Pancreas (tissue), 10 donors: ENCODE results near the gene OR7G2. TPM values are rescaled to one million over a fixed set of nuclear protein-coding genes. Genes with fewer than 3 reads are reported as not detected.

Experiments
- ATAC-seq, 4 donors: fragments of 200-7000 bp; cut with Tn5 transposase; one replicate each; pipeline versions ENCODE4 v1.8.0 to v1.9.1; 2020; ENCODE audit warnings: mild to moderate bottlenecking in 4 of 4, moderate library complexity in 4 of 4
- DNase-seq, 6 donors: peaks; one replicate each; pipeline ENCODE4 v3.0.0-alpha.2; 2020
- FAIRE-seq: peaks from 2 replicates; lab custom pipeline; 2012; peaks lifted over from hg19 to GRCh38; lab: Jason Lieb, UNC
- H3K27ac ChIP-seq, 4 donors: fragments of 200-600 bp; sonication (generic); 1 replicate in 3 of 4; 2 replicates in 1 of 4; pipeline versions ENCODE4 v1.5.0 to v1.8.0; 2020
- H3K27me3 ChIP-seq, 4 donors: fragments of 200-600 bp; one replicate each; pipeline ENCODE4 v1.8.0; 2021
- H3K36me3 ChIP-seq, 3 donors: fragments of 200-600 bp; sonication (generic) in 1 of 3; one replicate each; pipeline versions ENCODE4 v1.5.0 to v1.8.0; 2020 to 2021
- H3K4me1 ChIP-seq, 3 donors: fragments of 200-600 bp; one replicate each; pipeline ENCODE4 v1.8.0; 2021
- H3K4me3 ChIP-seq, 4 donors: fragments of 200-600 bp; sonication (generic) in 2 of 4; one replicate each; pipeline versions ENCODE4 v1.5.0 to v1.8.0; 2020 to 2021
- H3K9me3 ChIP-seq, 4 donors: fragments of 200-600 bp; one replicate each; pipeline ENCODE4 v1.8.0; 2021
- WGBS, 2 donors: extraction: QIAGEN DNeasy Blood & Tissue Kit; methylation state at CpG; one replicate each; pipeline ENCODE4 v1.1.7; 2013; 5-methylcytosine and 5-hydroxymethylcytosine counted together
- intact Hi-C, 3 donors: fragments of 100-400 bp; cut with DNase I; formaldehyde crosslinking; loops; one replicate each; pipeline versions ENCODE4 v1.11.1 to v1.14.2; 2022
- polyA plus RNA-seq, 2 donors: library from polyadenylated mRNA; stranded (reverse); fragments of 200-250 nt; gene quantifications; one replicate each; pipeline ENCODE4 v1.2.3, GENCODE V29; 2013
- total RNA-seq, 6 donors: library from RNA; stranded (reverse); fragmentation: NEBNext Ultra II Directional in 4 of 6; extraction: Animal tissue kit (Norgen Biotek cat#: 25700) in 4 of 6; gene quantifications; one replicate each; pipeline versions ENCODE4 v1.2.1 to v1.2.4, GENCODE V29; 2021 to 2023
- TF ChIP-seq, protein P1 (sequence below), 4 donors: fragments of 200-600 bp; sonication (generic) in 3 of 4; IDR thresholded peaks; one replicate each; pipeline versions ENCODE4 v1.5.0 to v1.8.0; 2021; ENCODE audit warnings: antibody characterized with exemption in 4 of 4
- donor health status: healthy with polysubstance abuse.
- donor health status: DM: no; HTN: no; CAD: no; lungs with moderate emphysema.
- donor health status: DM: no; HTN: no; CAD: no.
- donor health status: control.
- donor health status: control.
- donor health status: Bipolar disorder and iron deficiency.
- donor health status: DM: yes; HTN: yes; CAD: no.
- donor health status: DM: no; HTN: no; CAD: no.
- donor health status: DM: no; HTN: no; CAD: no.
- donor health status: DM: yes; HTN: yes; CAD: no.

Gene OR7G2
- total and polyA plus RNA-seq, 8 donors: not detected

DNA sequence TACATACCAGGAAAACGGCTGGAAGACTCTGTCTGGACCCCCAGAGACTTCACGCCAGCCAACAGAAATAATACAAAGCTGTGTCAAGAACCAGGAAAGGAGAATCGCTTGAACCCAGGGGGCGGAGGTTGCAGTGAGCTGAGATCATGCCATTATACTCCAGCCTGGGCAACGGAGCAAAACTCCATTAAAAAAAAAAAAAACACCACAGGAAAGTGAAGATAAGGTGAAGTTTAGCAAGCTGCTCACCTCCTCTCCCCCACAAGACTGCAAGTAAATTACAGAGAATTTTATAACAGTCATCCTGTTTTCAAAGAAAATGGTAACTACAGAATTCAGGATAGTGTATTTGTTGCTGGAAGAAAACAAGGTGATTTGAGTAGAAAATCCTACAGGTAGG, 9.3 kb upstream of the OR7G2 start:
- DNase-seq (no peak), ATAC-seq (no peak), FAIRE-seq (no peak)
- TF ChIP-seq, protein P1, sequence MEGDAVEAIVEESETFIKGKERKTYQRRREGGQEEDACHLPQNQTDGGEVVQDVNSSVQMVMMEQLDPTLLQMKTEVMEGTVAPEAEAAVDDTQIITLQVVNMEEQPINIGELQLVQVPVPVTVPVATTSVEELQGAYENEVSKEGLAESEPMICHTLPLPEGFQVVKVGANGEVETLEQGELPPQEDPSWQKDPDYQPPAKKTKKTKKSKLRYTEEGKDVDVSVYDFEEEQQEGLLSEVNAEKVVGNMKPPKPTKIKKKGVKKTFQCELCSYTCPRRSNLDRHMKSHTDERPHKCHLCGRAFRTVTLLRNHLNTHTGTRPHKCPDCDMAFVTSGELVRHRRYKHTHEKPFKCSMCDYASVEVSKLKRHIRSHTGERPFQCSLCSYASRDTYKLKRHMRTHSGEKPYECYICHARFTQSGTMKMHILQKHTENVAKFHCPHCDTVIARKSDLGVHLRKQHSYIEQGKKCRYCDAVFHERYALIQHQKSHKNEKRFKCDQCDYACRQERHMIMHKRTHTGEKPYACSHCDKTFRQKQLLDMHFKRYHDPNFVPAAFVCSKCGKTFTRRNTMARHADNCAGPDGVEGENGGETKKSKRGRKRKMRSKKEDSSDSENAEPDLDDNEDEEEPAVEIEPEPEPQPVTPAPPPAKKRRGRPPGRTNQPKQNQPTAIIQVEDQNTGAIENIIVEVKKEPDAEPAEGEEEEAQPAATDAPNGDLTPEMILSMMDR (IDR thresholded peaks at IDR 0.05): no peak
- H3K4me1 ChIP-seq: no peaks in the 10 kb centered on the region
- no peak overlapping the region for H3K4me3 ChIP-seq
- intact Hi-C loops: no loop called here
- H3K27me3 ChIP-seq: no peaks in the 10 kb centered on the region
- no peaks in the 10 kb centered on the region for H3K36me3 ChIP-seq
- no peaks in the 10 kb centered on the region for H3K9me3 ChIP-seq
- no peak overlapping the region for H3K27ac ChIP-seq
- 39 to 53% methylated on average over 5 of the region's 5 CpGs for WGBS, 2 donors

DNA sequence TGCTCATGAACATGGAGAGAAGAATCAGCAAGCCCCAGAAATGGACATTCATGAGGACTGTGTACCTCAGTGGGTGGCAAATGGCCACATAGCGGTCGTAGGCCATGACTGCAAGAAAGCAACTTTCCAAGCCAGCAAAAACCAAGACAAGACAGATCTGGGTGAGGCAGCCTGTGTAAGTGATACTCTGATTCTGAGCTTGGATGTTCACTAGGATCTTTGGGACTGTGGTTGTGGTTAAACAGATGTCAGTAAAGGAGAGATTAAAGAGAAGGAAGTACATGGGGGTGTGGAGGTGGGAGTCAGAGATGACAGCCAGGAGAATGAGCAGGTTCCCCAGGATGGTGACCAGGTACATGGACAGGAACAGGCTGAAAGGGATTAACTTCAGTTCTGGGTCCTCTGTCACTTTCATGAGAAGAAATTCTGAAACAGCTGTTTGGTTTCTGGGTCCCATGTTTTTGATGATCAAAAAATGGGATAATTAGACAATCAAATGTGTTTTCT, 8.1 kb upstream of the OR7G2 start, which contains the start of gene OR7G1:
Gene OR7G1 (minus strand): TSS at position 457 of the 507 bp plus-strand sequence. CDS start 0 bp downstream, at position 457.
- ATAC-seq (no peak), FAIRE-seq (no peak), DNase-seq (no peak)
- WGBS, 2 donors: 62 to 68% methylated on average over 2 of the region's 2 CpGs
- Histone ChIP-seq H3K27me3 (no peaks in the 10 kb centered on the region), H3K27ac (no peak within 1 kb of the TSS), H3K4me1 (no peaks in the 10 kb centered on the region), H3K9me3 (no peaks in the 10 kb centered on the region), H3K36me3 (no peaks in the 10 kb centered on the region), H3K4me3 (no peak within 1 kb of the TSS)
- intact Hi-C loops: no loop called here
- TF ChIP-seq, protein P1 (IDR thresholded peaks at IDR 0.05): no peak

DNA sequence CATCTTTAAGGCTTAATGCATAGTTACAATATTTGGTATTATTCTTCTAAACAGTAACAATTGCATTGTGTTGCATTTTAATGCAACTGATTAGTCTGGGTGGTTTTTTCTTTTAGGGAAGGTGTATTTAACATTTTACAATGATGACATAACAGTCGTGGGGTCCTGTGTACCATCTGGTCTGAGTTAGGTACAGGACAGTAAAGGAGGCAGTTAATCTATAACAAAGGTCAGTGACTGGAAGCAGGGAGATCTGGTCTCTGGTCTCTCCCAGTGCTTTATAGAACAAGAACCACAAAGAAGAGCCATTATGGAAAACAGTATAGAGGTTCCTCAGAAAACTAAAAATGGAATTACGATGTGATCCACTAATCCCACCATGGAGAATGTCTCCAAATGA, 2.7 kb upstream of the OR7G2 start:
- no peak overlapping the region for H3K27ac ChIP-seq
- no peaks in the 10 kb centered on the region for H3K36me3 ChIP-seq
- intact Hi-C loops: no loop called here
- H3K4me3 ChIP-seq: no peak overlapping the region
- WGBS, 2 donors: 18 to 23% methylated on average over 2 of the region's 2 CpGs
- no peaks in the 10 kb centered on the region for H3K27me3 ChIP-seq
- no peaks in the 10 kb centered on the region for H3K4me1 ChIP-seq
- ATAC-seq (no peak), FAIRE-seq (no peak), DNase-seq (no peak)
- no peaks in the 10 kb centered on the region for H3K9me3 ChIP-seq
- TF ChIP-seq, protein P1 (IDR thresholded peaks at IDR 0.05): no peak

DNA sequence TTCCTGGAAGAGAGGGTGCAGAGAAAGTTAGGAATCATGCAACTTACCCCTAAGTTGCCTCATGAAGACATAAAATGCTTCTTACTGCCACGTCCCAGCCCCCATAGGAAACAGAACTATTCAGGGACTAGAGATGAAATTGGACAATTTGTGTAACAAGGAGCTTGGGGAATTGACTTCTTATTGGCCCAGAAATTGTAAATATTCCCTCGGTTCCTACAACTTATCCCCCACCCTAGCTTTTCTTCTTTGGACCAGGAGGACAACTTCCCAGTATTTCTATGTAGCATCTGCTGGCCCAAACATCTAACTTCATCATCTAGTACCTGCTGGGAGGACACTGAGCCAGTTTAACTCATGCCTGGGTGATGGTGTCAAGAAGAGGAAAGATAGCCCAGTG, 20.5 kb downstream of the OR7G2 start, which contains the start of gene OR1M1:
Gene OR1M1 (plus strand): TSS at position 301 of the 400 bp plus-strand sequence. CDS start 6,184 bp downstream, outside the sequence.
- intact Hi-C loops: no loop called here
- TF ChIP-seq, protein P1 (IDR thresholded peaks at IDR 0.05): no peak
- Histone ChIP-seq H3K27ac (no peak within 1 kb of the TSS), H3K36me3 (no peaks in the 10 kb centered on the region), H3K9me3 (no peaks in the 10 kb centered on the region), H3K4me3 (no peak within 1 kb of the TSS), H3K27me3 (no peaks in the 10 kb centered on the region), H3K4me1 (no peaks in the 10 kb centered on the region)
- FAIRE-seq (no peak), DNase-seq (no peak), ATAC-seq (no peak)
- WGBS, 2 donors: 14 to 48% methylated on average over 2 of the region's 2 CpGs

DNA sequence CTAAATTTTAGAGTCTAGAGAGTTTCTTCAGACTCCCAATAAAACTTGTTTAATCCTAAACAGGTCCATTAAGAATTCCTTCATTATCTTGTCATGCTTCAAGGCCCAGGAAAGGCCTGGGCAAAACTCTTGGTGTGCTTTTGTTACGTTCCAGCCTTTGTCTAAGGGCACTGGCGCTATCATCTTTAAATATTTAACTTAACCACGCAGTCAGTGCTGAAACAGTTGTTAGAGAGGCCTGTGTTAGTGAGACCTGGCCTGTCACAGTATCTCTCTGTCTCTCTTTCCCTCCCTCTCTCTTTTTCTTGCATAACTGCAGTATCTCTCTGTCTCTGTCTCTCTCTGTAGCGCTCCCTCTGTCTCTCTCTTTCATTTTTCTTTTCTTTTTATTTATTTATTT, 28.6 kb downstream of the OR7G2 start:
- WGBS, 2 donors: 39 to 46% methylated on average over 4 of the region's 4 CpGs
- FAIRE-seq: no peak

More for the DNA sequence above, 28.6 kb downstream of the OR7G2 start:
- Histone ChIP-seq H3K4me1 (peaks cover 0 to 2% (median 0%) of the 10 kb centered on the region in 3 donors), H3K4me3 (no peak overlapping the region), H3K9me3 (no peaks in the 10 kb centered on the region), H3K27ac (no peak overlapping the region), H3K36me3 (no peaks in the 10 kb centered on the region), H3K27me3 (no peaks in the 10 kb centered on the region)
- intact Hi-C loops: loop anchor here in 2 of 3 donors (5.0 to 10.0 kb wide), 2 partner anchors 421 to 424 kb away; no protein-coding TSS in a partner anchor
- DNase-seq: no peak
- ATAC-seq: no peak
- TF ChIP-seq, protein P1 (IDR thresholded peaks at IDR 0.05): no peak
